Measurements from ENCODE around the gene SKOR1. TPM values are rescaled to one million over a fixed set of nuclear protein-coding genes. Genes with fewer than 3 reads are reported as not detected.

Gene SKOR1
- total RNA-seq, 1 experiment from 2014 or later = 0.13 TPM

- Histone ChIP-seq H3K79me2 (ENCODE audit: insufficient read depth, low read length) (no peaks in the 10 kb centered on the region), H4K8ac (replicated peaks; ENCODE audit: insufficient read length, low read depth, low read length) (no peak overlapping the region), H4K20me1 (ENCODE audit: control insufficient read depth, insufficient read depth, insufficient read length) (no peaks in the 10 kb centered on the region), H2AK5ac (ENCODE audit: insufficient read length, low read length) (no peak overlapping the region), H3K23me2 (ENCODE audit: insufficient read length, low read depth, low read length, poor library complexity, severe bottlenecking) (no peaks in the 10 kb centered on the region), H3K4me2 (ENCODE audit: insufficient read depth, insufficient read length, low read length) (no peak overlapping the region), H2BK12ac (ENCODE audit: insufficient read length, low read depth, low read length) (no peak overlapping the region), H4K5ac (ENCODE audit: insufficient read length, low read depth, low read length) (no peak overlapping the region), H3K79me1 (ENCODE audit: insufficient read depth, low read depth, low read length, poor library complexity, severe bottlenecking) (no peaks in the 10 kb centered on the region), H2BK5ac (ENCODE audit: insufficient read length, low read length) (no peak overlapping the region), H2AFZ (ENCODE audit: low read length) (no peak overlapping the region), H3K18ac (ENCODE audit: insufficient read length, low read depth, low read length) (no peak overlapping the region), H3K9me3 (ENCODE audit: control insufficient read depth, low read depth, low read length) (no peaks in the 10 kb centered on the region), H3K56ac (ENCODE audit: insufficient read length, low read depth, low read length) (no peak overlapping the region), H4K91ac (ENCODE audit: insufficient read length, low read depth, low read length) (no peak overlapping the region), H2BK15ac (ENCODE audit: low read depth, low read length) (no peak overlapping the region), H3K4ac (ENCODE audit: low read depth, low read length) (no peak overlapping the region), H3K4me1 (ENCODE audit: insufficient read depth, low read length) (no peaks in the 10 kb centered on the region; the same call in 1 of the 2 replicates), H2BK20ac (ENCODE audit: low read depth, low read length, poor library complexity, severe bottlenecking) (no peak overlapping the region), H3K23ac (ENCODE audit: insufficient read length, low read depth, low read length) (no peak overlapping the region), H3K14ac (ENCODE audit: insufficient read depth, low read length) (no peak overlapping the region), H3K27ac (ENCODE audit: insufficient read length, low read depth, low read length) (no peak overlapping the region), H3K27me3 (ENCODE audit: insufficient read depth, low read length) (no peaks in the 10 kb centered on the region), H3T11ph (ENCODE audit: low read length) (no peak overlapping the region), H2BK120ac (ENCODE audit: low read depth, low read length, poor library complexity, severe bottlenecking) (no peak overlapping the region), H3K9ac (ENCODE audit: extremely low read depth, insufficient read length, low read length) (no peak overlapping the region)
- WGBS (ENCODE audit: extremely low coverage, insufficient read length, low lambda C conversion rate) = no CpG with 5 or more reads among the region's 3 CpGs
- no peak overlapping the region for H3K4me3 Mint-ChIP-seq
- no peaks in the 10 kb centered on the region; a peak in 1 of 5 replicates for H3K9me3 Mint-ChIP-seq
- no peak for TF ChIP-seq CTCF (conservative IDR thresholded peaks at IDR 0.05)
- H3K27ac Mint-ChIP-seq = no peak overlapping the region
- peaks cover 13 to 55% of the 10 kb centered on the region in 2 experiments; a peak in 3 of 4 replicates for H3K4me1 Mint-ChIP-seq
- no peaks in the 10 kb centered on the region for H3K36me3 Mint-ChIP-seq (ENCODE audit: insufficient read depth in 1 of 3, low read depth in 3 of 3)
- no peak for DNase-seq
- H3K27me3 Mint-ChIP-seq (ENCODE audit: low read depth) = no peaks in the 10 kb centered on the region
Observed at GRCh38 chr15:67776600-67776999, 48.7 kb upstream of the SKOR1 start.
